GM23338 (cell line): ENCODE data around the gene MAD1L1. TPM values are rescaled to one million over a fixed set of nuclear protein-coding genes. Genes with fewer than 3 reads are reported as not detected.

Experiments used
- ATAC-seq: fragments of 200-7000 bp; cut with Tn5 transposase; 3 replicates; pipeline ENCODE4 v1.9.1; 2020
- DNase-seq: peaks from one replicate; pipeline ENCODE4 v3.0.0-alpha.2; 2015; ENCODE audit warnings: low spot score
- H2AFZ ChIP-seq: fragments of 200-600 bp; sonication (generic); 2 replicates; pipeline ENCODE4 v1.8.0; 2016; ENCODE audit warnings: antibody characterized with exemption, mild to moderate bottlenecking, moderate library complexity
- H3F3A ChIP-seq: fragments of 200-600 bp; sonication (generic); replicated peaks from 2 replicates; pipeline ENCODE4 v1.8.0; 2017; ENCODE audit warnings: antibody characterized with exemption, mixed run types, low read depth
- H3K27ac ChIP-seq: fragments of 200-600 bp; sonication (generic); 2 replicates; pipeline ENCODE4 v1.6.1; 2016; ENCODE audit warnings: low read depth
- H3K27me3 ChIP-seq: fragments of 200-600 bp; sonication (generic); 2 replicates; pipeline ENCODE4 v1.8.0; 2016; ENCODE audit warnings: mild to moderate bottlenecking, mixed run types, moderate library complexity; ENCODE audit not compliant: insufficient read depth
- H3K36me3 ChIP-seq: fragments of 200-600 bp; sonication (generic); 2 replicates; pipeline ENCODE4 v1.8.0; 2016; ENCODE audit warnings: mild to moderate bottlenecking; ENCODE audit not compliant: insufficient read depth
- H3K4me1 ChIP-seq: fragments of 200-600 bp; sonication (generic); 2 replicates; pipeline ENCODE4 v1.8.0; 2016; ENCODE audit warnings: mild to moderate bottlenecking, moderate library complexity; ENCODE audit not compliant: insufficient read depth
- H3K4me2 ChIP-seq: fragments of 200-600 bp; sonication (generic); 2 replicates; pipeline ENCODE4 v1.7.1; 2017; ENCODE audit warnings: mixed run types
- H3K4me3 ChIP-seq: fragments of 200-600 bp; sonication (generic); 2 replicates; pipeline ENCODE4 v1.6.1; 2016; ENCODE audit warnings: mixed run types
- H3K79me2 ChIP-seq: fragments of 200-600 bp; sonication (generic); replicated peaks from 2 replicates; pipeline ENCODE4 v1.8.0; 2017; ENCODE audit warnings: mild to moderate bottlenecking; ENCODE audit not compliant: insufficient read depth
- H3K9me2 ChIP-seq: fragments of 200-600 bp; sonication (generic); 2 replicates; pipeline ENCODE4 v1.8.0; 2017; ENCODE audit not compliant: insufficient read depth
- H4K20me1 ChIP-seq: fragments of 200-600 bp; sonication (generic); replicated peaks from 2 replicates; pipeline ENCODE4 v1.8.0; 2017; ENCODE audit warnings: mild to moderate bottlenecking; ENCODE audit not compliant: insufficient read depth
- H3K27ac Mint-ChIP-seq: 2 replicates; pipeline ENCODE4 v1.8.0; 2020; ENCODE audit warnings: inconsistent platforms, mild to moderate bottlenecking, moderate library complexity, mixed read lengths
- H3K27me3 Mint-ChIP-seq: 3 replicates; pipeline ENCODE4 v1.8.0; 2022; ENCODE audit warnings: low read depth, mild to moderate bottlenecking, moderate library complexity, mixed read lengths, inconsistent platforms; ENCODE audit not compliant: insufficient read depth, poor library complexity
- H3K36me3 Mint-ChIP-seq: 3 replicates; pipeline ENCODE4 v1.8.0; 2021; ENCODE audit warnings: low read depth, mild to moderate bottlenecking, inconsistent platforms, moderate library complexity, mixed read lengths
- H3K4me1 Mint-ChIP-seq: 3 replicates; pipeline ENCODE4 v1.8.0; 2020; ENCODE audit warnings: mild to moderate bottlenecking, inconsistent platforms, mixed read lengths
- H3K4me3 Mint-ChIP-seq: 3 replicates; pipeline ENCODE4 v1.8.0; 2021; ENCODE audit warnings: moderate library complexity, mild to moderate bottlenecking, inconsistent platforms, mixed read lengths
- H3K9me3 Mint-ChIP-seq: 3 replicates; pipeline ENCODE4 v1.8.0; 2020; ENCODE audit warnings: moderate library complexity, mild to moderate bottlenecking, inconsistent platforms, mixed read lengths
- CREB1 ChIP-seq: fragments of 250-450 bp; sonication (Bioruptor Pico); IDR thresholded peaks from 2 replicates; pipeline ENCODE4 v1.5.0; 2020; ENCODE audit warnings: low read depth, mild to moderate bottlenecking, moderate library complexity
- CTCF ChIP-seq, 2 experiments: fragments of 200-600 bp in 1 of 2; sonication (generic) in 1 of 2; conservative IDR thresholded peaks; 2 replicates each; pipeline versions ENCODE4 v1.5.1 to v1.6.1; 2016 to 2017; ENCODE audit warnings: antibody characterized with exemption in 2 of 2, low read depth in 2 of 2, mild to moderate bottlenecking in 2 of 2, moderate library complexity in 1 of 2
- EZH2 ChIP-seq: fragments of 200-600 bp; sonication (generic); IDR thresholded peaks from one replicate; pipeline ENCODE4 v1.8.0; 2017; ENCODE audit warnings: antibody characterized with exemption, mild to moderate bottlenecking, low read depth; ENCODE audit not compliant: unreplicated experiment
- EZH2phosphoT487 ChIP-seq: fragments of 200-600 bp; sonication (generic); IDR thresholded peaks from one replicate; pipeline ENCODE4 v1.8.1; 2018; ENCODE audit warnings: antibody characterized with exemption; ENCODE audit not compliant: unreplicated experiment
- JUNB ChIP-seq: IDR thresholded peaks from one replicate; pipeline ENCODE4 v1.6.1; 2016; ENCODE audit warnings: antibody characterized with exemption; ENCODE audit not compliant: unreplicated experiment
- NANOG ChIP-seq: IDR thresholded peaks from 2 replicates; pipeline ENCODE4 v1.6.1; 2016; ENCODE audit warnings: antibody characterized with exemption, borderline replicate concordance
- POLR2AphosphoS5 ChIP-seq: IDR thresholded peaks from 2 replicates; pipeline ENCODE4 v1.6.1; 2016; ENCODE audit warnings: antibody characterized with exemption, low read depth
- REST ChIP-seq: IDR thresholded peaks from one replicate; pipeline ENCODE4 v1.6.1; 2018; ENCODE audit warnings: antibody characterized with exemption; ENCODE audit not compliant: unreplicated experiment
- ZNF114 ChIP-seq: fragments of 250-450 bp; sonication (Bioruptor Pico); IDR thresholded peaks from 2 replicates; pipeline ENCODE4 v1.5.0; 2020; ENCODE audit warnings: mild to moderate bottlenecking, moderate library complexity
- ZNF331 ChIP-seq: fragments of 250-450 bp; sonication (Bioruptor Pico); IDR thresholded peaks from 2 replicates; pipeline ENCODE4 v1.5.0; 2020; ENCODE audit warnings: low read depth, mild to moderate bottlenecking, moderate library complexity
- polyA plus RNA-seq: library from polyadenylated mRNA; unstranded; fragments of >200 nt; fragmentation: Nextera tagmentation; extraction: Ambion mirVana; gene quantifications from 2 replicates; pipeline ENCODE4 v1.2.1, GENCODE V29; 2016
- total RNA-seq: library from RNA; depleted of rRNA; stranded (reverse); fragments of >200 nt; shearing (Covaris generic); gene quantifications from 2 replicates; pipeline ENCODE4 v1.2.3, GENCODE V29; 2014

Gene MAD1L1
- total and polyA plus RNA-seq, 2 experiments from 2014 or later, result 40.3 to 59.3 TPM

GRCh38 chr7:1851721-1852516 lies 380.8 kb downstream of the MAD1L1 start:
- Mint-ChIP-seq H3K4me1 (peaks cover 4% of the 10 kb centered on the region), H3K27ac (no peak overlapping the region), H3K4me3 (no peak overlapping the region), H3K9me3 (no peaks in the 10 kb centered on the region), H3K27me3 (peaks cover 7% of the 10 kb centered on the region), H3K36me3 (no peaks in the 10 kb centered on the region; the same call in 2 of the 3 replicates)
- TF ChIP-seq EZH2phosphoT487 (no peak), CTCF (conservative IDR thresholded peaks at IDR 0.05; ENCODE audit: low read depth in 2 of 2) (no peak), EZH2 (no peak), ZNF331 (no peak), POLR2AphosphoS5 (no peak), NANOG (no peak), CREB1 (CRISPR knock-in tag) (no peak), ZNF114 (no peak), JUNB (no peak), REST (no peak)
- ATAC-seq, result no peak
- Histone ChIP-seq H2AFZ (no peak overlapping the region), H3K4me2 (no peak overlapping the region), H3K27ac (no peak overlapping the region), H3K4me3 (no peak overlapping the region), H3K27me3 (no peaks in the 10 kb centered on the region), H4K20me1 (no peaks in the 10 kb centered on the region), H3K36me3 (no peaks in the 10 kb centered on the region), H3K9me2 (no peaks in the 10 kb centered on the region), H3F3A (no peaks in the 10 kb centered on the region), H3K4me1 (no peaks in the 10 kb centered on the region), H3K79me2 (no peaks in the 10 kb centered on the region)
- no peak for DNase-seq
